H4 (cell line): ENCODE results near the gene BOC. TPM values are rescaled to one million over a fixed set of nuclear protein-coding genes. Genes with fewer than 3 reads are reported as not detected.

Source experiments
- DNase-seq: peaks from one replicate; pipeline ENCODE4 v3.0.0-alpha.2; 2015; ENCODE audit warnings: low spot score
- total RNA-seq: library from RNA; depleted of rRNA; stranded (reverse); fragments of >200 nt; shearing (Covaris generic); gene quantifications from 2 replicates; pipeline ENCODE4 v1.2.3, GENCODE V29; 2014

The BOC gene
- total RNA-seq, 1 experiment from 2014 or later: 3.7 TPM

DNA sequence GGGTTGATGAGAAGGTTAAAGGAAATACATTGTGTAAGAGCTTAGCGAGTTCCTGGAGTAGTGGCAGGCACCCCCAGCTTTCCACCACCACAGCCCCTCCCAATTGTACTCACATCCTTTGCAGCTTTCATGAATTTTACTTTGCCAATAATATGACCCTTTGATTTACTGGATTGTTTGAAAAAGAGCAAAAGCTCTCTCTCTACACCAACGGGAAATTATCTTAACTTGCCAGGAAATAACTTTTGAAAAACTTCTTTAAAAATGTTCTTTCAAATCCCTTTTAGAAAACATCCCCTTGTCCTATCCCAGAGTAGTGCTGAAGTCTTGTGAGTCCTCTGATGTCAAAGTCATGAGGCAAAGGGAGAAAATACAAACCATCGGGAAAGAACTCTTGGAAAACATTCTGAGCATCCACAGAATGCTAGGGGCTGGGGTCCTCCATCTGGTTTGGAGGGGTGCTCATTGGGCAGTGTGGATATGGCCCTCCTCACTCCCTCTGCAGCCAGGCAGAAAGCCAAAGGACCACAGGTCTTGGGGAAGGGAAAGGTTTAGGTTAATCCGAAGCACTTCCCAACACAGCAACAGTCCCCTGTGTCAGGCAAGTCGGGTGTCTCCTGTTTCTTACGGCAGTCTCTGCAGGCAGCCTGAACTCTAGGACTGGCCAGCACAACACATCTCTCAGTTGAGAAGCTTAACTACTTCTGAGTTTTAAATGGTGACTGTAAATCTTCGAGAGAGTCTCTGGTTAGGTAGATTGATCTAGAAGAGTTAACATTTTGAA lies 36.5 kb downstream of the BOC start:
- no peak for DNase-seq

DNA sequence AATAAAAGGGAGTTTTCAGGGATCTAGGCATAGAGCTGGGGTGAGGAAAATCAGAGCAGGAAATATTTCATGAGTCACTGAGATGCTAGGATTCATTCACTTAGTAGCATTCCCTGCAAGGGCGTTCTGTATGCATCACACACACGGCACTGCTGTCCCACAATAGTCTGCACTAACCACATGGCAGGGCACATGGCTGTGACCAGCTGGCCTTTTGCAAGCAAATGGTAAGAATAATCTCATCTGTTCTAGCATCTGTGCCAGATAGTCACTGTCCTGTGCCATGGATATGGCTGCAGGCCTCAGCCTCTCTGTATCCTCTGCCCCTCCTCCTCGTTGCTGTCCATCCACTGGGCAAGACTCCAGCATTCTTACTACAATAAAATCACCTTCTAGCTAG lies 37.8 kb downstream of the BOC start:
- DNase-seq: peak; percentile 39

DNA sequence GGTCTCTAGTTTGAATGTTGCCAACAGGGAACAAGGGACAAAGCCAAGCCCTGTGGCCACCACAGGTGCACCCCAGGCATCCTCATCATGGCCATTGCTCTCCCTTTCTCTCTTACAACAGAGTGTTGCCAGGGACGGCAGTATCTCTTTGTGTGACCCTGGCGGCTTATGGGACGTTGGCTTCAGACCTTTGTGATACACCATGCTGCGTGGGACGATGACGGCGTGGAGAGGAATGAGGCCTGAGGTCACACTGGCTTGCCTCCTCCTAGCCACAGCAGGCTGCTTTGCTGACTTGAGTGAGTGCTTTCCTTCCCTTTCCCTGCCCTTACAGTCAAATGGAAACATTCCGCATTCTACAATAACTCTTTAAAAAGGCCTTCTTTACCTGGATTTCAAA lies 38.2 kb downstream of the BOC start:
- no peak for DNase-seq

DNA sequence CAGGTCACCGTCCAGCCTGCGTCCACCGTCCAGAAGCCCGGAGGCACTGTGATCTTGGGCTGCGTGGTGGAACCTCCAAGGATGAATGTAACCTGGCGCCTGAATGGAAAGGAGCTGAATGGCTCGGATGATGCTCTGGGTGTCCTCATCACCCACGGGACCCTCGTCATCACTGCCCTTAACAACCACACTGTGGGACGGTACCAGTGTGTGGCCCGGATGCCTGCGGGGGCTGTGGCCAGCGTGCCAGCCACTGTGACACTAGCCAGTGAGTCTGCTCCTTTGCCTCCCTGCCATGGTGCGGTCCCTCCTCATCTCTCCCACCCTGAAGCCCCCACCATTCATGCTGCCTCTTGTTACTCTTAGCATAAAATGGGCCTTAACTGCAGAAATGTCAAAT lies 39.2 kb downstream of the BOC start:
- DNase-seq: no peak

DNA sequence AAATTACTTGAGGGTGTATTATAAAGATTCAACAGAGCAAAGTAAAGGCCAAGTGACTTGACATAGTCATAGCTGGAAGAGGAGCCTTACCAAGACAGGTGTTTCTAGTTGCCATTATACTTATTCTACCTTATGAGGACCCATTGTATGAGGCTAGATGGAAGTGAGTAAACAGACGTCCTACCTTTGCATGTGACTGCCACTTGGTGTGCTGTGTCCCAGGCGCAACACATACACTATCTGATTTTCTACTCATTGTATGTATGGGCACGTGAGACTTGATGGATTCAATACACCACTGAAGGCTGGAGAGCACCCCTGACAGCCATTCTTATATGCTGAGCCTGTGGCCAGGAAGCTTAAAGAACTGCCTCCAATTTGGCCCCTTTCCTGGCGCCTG lies 40.5 kb downstream of the BOC start:
- no peak for DNase-seq

DNA sequence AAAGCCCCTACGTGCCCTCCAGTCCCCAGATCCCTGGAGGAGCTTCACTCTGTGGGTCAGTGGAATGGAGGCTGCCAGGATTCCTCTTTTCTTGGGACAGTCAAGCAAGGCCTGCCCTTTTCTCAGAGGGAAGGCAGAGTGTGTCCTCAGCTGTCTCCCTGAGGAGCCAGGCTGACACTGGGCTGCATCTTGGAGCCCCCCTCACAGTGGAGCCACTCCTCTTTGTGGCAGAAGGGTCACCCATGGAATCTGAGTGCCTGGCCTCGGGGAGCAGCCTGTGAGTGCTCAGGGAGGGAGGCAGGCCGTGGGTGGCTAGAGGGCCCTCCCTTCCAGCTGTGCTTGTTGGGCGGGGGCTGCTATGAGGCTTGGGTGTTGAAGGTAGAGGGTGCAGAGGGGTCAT lies 41.2 kb downstream of the BOC start:
- no peak for DNase-seq

DNA sequence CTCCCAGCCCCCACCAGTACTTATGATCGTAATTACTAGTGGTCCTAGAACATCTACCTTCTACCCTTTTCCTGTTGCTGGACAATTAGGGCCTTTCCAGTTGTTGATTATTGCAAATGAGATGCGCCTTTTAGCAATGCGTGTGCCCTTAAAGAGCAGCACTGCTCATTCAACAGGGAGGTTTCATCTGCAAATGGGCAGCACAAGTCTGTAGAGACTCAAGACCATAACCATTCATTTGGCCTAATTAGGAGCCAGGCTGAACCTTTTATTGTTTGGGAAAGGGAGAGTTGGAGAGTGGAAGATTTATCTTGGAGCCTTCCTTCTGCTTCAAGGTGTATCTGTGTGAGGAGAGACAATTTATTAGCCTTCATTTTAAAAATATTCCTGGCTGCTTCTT lies 42.3 kb downstream of the BOC start:
- no peak for DNase-seq

DNA sequence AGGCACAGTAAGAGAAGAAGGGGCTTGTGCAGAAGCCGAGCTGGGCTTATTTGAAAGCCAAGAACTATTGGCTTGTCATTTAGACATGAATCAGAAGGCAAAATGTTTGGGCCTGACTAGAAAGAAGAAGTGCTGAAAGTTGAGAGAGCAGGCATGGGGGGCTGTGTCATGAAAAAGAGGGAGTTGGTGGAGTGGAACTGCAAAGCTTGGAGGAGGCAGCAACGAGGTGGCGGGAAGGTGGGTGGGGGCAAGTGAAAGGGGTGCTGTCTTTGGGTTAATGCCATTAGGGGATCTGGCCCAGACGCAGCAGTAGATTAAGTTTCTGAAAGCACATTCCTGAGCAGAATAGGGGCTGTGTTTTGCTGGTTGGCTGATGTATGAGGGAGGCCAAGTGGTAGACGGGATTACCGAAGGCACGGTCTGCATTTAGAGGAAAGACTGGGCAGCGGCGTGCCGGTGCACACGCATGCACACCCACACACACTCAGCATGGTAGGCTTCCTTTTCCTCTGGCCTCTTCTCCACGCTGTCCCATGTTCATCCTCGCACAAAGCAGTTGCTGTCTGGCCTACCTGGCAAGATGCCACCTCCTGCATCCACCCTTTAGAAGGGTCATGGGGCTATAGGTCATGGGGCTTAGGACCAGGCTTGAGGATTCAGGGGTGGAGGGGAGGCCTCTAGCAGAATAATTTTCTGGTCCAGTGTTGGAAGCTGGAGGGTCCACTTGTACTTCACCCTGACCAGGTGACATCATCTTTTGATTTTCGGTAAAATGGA lies 43.0 kb downstream of the BOC start:
- no peak for DNase-seq

DNA sequence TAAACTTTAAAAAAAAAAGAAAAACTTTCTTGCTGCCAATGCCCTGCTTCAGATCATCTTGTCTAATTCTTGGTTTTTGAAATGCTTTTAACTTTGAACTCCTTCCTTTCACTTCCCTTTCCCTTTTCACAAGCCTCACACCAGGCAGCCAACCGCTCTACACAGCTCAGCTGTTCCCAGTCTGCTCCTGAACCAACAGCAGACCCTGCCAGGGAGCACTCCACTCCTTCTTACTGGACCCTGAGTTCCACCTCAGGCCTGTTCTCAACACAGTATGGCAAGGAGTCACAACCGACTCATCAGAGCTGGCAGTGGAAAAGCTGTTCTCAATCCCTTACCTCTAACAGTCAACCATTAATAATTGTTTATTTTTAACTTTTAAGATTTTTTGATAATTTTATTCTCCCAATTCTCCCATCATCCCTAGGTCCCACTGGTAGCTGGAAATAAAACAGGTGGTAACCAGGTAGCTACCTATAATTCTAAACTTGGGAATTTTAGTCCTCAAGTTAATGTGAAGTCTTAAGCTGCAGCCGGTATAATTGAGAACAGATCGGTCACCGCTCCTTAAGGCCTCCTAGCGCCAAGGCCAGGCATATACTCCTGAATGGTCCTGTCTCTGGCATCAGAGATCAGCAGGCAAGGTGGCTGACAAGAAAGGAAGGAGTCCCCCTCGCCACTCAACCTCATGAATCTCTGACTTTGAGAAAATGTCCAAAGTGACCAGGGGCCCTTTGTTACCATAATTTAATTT lies 43.9 kb downstream of the BOC start:
- no peak for DNase-seq

DNA sequence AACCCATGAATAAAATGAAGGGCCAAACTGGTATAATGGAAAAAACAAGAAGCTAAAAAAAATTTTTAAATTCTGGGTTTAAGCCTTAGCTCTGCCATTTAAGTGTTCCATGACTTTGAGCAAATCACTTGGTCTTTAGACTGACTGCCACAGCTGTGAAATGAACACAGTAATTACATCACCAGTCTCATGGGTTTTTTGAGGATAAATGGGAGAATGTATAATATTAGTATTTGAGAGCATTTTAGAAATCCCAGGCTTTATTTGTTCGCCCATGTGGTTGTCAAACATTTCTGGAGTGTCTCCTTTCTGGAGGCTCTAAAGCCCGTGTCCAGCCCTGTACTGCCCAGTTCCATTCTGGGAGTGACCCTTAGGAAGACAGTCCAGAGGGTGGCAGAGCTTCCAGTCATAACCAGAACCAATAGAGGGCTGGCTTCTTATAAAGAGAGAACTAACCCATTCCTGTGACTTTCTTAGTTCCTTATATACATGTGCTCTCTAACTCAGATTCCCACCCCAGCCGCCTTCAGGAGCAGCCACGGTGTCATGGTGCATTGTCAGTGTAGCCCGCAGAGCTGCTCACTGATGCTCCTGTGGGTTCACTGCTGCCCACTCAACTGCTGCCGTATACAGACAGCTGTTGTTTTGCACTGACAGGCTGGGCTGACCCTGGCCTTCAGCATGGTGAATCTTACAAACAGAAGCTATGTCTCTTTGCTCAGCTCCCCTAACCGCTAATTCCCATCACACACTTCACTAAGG lies 44.7 kb downstream of the BOC start:
- DNase-seq: no peak

DNA sequence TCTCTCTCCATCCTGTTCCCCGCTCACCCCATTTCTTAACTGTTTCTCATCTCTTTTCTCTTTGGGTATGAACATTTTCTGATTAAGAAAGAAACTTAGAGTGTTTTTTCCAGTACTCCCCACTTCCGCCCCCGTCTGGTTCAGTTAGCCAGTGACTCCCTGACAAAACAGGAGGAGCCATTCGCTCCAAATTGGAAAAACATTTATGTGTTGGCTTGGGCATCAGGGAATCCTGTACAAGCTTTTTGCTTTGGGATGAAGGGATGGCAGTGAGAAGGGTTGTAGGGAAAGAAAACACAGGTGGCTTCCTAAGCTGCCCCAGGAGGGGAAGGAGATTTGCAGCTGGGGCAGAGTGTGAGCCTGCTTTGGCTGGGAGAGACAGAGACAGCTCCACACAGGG lies 47.0 kb downstream of the BOC start:
- no peak for DNase-seq

DNA sequence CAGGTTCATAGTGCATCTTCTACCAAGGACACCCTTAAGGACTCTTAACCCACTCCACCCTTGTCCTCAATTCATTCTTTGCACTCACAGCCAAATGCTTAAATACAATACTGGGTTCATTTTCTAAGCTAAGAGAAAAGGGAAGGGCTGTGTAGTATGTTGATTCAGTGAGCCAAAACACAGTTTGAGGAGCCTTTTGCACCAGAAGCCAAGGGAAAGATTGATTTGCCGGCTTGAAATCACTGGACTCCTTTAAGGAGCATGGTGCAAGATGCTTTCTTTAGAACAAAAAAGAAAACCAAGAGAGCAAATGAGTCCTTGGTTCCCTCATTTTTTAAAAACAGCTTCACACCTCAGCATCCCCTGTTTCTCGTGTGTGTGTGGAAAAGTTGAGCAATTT lies 47.8 kb downstream of the BOC start:
- no peak for DNase-seq

DNA sequence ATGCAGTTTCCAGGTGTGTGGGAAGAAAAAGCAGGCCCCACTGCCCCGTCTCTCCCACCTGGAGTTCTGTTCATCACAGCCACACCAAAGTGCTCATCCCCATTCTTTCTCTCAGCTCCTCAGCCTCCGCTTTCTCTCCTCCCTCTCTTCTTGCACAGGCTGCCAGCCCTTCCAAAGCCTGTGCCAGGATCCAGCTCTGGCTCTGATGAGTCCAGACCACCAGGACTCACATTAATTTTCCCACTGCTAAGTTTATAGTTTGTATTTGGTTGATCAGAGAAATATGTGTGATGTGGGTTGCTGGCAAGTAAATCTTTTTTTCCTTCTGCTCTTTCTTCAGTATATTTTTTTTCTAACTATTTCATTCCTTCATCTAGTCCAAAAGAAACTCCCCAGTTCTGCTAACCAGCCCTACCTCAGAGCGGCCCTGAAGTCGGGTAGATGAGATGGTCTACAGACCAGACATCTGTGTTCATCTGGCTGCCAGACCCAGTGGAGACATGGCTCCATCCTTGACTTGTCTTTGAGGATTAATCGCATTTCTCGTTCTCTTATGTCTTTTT lies 49.8 kb downstream of the BOC start:
- DNase-seq: no peak

DNA sequence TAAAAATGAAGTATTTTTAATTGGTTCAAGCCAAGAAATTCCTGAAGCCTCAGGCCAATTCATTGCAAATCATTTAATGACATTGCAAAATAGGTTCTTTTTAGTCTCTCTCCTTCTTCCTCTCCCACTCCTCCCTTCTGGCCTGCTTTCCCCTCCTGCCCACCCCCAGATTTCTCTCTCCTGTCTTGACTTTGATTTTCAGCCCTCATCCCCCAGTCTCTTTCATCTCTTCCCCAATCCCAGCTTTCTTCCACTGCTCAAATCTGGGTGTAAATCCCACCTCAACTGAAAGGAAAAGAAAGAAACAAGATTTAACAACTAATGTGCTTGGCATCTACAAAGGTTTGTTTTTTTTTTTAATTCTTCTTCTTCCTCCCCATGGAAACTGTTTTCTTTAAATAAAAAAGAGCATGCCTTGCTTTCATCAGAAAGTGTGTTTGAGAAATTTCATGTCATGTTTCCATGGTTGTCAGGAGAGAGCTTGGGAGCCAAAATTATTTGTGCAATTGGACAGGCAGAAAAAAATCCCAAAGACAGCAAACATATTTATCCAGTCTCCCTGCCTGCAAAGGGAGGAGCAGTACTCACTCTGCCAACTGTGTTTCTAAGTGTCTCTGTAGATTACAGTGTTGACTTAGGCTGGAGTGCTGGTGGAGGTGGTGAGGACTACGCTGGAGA lies 50.4 kb downstream of the BOC start:
- no peak for DNase-seq

DNA sequence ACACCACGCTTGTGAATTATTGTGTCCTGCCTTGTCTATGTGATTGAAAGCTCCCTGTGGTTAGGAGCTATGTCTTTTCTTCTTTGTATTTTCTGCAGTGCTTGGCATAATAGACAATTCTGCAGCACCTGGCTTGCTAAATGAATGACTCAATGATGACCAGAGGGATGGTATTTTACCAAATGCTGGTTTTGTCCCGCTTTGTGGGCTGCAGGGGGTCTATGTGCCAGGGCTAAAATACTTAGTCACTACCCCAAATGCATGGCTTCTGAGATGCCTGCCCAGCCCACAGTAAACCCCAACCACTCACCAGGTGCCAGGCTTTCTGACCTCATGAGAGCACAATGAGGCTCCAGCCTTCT lies 50.9 kb downstream of the BOC start:
- DNase-seq: no peak

DNA sequence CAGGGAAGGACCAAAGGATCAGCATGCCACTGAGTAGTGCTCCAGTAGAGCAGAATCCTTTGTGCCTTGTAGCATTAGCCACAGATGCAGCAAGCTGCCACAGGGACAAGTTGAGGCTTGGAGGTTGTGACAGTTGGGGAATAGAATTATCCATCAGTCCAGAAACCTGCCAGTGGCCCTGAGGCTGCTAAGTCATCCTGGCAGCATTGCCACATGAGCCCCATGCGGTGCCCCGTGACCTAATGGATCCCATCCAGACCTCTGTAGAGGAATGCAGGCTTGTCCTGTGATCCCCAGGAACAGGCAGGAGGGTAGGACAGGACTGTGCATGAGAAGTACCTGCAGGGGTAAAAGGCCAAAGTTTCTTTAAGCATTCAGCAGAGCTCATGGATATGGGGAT lies 51.7 kb downstream of the BOC start:
- DNase-seq: no peak

DNA sequence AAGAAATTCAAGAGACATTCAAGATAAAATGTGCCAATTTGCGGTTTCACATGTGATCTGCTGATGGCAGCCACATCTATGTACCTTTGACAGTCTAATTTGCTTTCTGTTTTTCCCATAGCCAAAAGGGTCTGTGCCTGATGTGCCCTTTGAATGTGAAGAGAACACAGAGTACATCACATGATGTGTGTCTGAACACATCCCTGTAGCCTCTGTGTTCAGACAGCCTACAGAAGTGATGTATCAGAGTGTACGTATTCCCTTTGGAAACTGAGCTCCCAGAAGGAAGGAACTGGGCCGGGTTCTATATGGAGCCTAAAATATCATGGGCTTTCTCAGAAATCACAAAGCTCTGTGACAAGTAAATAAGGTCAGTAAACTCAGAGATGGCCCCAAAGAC lies 52.4 kb downstream of the BOC start:
- no peak for DNase-seq

DNA sequence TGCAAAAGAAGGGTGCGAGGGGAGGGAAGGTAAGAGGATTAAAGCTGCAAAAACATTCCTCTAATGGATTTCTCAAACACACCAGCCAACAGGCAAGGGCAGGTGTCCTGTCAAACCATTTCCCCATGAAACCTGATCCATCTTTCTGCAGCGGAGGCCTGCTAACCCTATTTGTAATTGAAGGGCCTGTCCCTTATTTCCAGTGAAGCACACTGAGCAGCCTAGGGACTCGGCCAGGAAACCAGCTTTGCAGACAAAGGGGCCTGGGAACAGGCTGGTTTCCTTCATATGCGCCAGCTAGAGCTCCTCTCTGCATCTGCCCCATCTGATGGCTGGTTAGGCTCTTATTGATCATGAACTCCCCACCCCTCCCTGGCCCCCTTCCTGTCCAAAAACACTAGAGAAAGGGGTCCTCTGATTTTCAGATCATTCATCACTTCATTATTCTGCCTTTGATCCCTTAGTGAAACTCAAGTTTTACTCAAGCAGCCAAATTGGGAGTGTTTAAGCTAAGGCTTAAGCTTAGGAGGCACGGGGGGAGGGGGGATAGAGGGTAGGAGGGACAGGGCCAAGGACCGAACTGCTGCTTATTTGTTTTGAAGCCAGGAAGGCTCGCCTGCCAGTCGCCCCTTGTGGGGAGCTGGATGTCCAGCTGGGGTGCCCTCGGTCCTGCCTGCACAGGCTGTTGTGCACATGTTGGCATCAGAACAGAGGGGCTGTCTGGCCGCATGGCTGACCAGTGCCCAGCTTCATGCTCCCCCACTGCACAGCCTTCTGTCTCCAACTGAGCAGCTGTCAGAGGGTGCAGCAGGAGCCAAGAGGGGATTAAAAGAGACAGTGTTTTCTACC lies 53.1 kb downstream of the BOC start:
- DNase-seq: no peak

DNA sequence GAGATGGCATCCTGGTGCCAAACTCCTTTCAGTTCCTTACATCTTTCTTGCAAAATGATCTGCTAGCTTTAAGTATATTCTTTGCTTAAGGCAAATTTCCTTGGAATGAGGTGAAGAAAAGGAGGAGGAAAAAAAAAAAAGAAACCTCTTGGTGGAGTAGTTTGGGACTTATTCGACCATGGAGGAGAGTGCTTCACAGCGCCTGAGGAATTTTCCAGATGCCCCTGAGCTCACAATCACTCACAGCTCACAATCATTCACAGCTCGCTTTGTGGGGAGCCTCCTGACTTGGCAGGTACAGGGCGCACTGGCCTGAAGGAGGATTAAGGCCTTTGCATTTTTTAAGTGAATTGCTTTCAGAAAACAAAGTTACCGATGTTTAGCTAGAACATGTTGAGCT lies 53.9 kb downstream of the BOC start:
- no peak for DNase-seq

DNA sequence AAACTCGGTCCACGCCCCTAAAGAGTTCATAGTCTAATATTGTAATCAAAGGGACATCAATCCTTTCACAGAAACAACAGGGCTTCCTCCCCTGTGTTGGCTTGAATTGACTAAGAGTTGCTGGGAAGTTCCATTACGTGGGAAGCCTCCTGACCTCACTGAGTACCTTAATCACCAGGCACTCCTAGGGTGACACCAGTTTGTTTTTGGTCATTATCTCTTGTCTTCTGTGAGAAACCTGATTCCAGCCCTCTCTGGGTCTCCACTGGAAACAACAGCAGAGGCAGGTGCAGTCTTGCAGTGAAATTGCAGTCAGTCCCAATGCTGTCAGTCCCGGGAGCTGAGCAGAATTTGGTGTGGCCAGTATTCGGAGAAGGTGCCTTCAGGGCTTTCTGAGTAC lies 55.4 kb downstream of the BOC start:
- DNase-seq: no peak
